HEK293 (cell line): ENCODE results near the gene SFT2D3.

Source experiments
- CTCF ChIP-seq: fragments of 450-650 bp; formaldehyde crosslinking; IDR thresholded peaks from 2 replicates; pipeline ENCODE4 v1.5.1; 2016; ENCODE audit warnings: missing biosample characterization, missing genetic modification characterization
- GLI2 ChIP-seq: fragments of 450-650 bp; formaldehyde crosslinking; IDR thresholded peaks from 2 replicates; pipeline ENCODE4; 2017; ENCODE audit warnings: missing biosample characterization, missing genetic modification characterization, low read depth, borderline replicate concordance
- KLF16 ChIP-seq: fragments of 450-650 bp; formaldehyde crosslinking; IDR thresholded peaks from 2 replicates; pipeline ENCODE4 v1.5.1; 2017; ENCODE audit warnings: missing biosample characterization, missing genetic modification characterization
- REST ChIP-seq: fragments of 450-650 bp; formaldehyde crosslinking; IDR thresholded peaks from 2 replicates; pipeline ENCODE4 v1.5.1; 2016; ENCODE audit warnings: missing biosample characterization, missing genetic modification characterization
- ZIC2 ChIP-seq: fragments of 450-650 bp; formaldehyde crosslinking; IDR thresholded peaks from 2 replicates; pipeline ENCODE4 v1.5.1; 2016; ENCODE audit warnings: missing biosample characterization, missing genetic modification characterization
- ZNF202 ChIP-seq: fragments of 450-650 bp; formaldehyde crosslinking; IDR thresholded peaks from 2 replicates; pipeline ENCODE4 v1.5.1; 2016; ENCODE audit warnings: missing biosample characterization, missing genetic modification characterization, borderline replicate concordance
- ZNF341 ChIP-seq: fragments of 450-650 bp; formaldehyde crosslinking; IDR thresholded peaks from 2 replicates; pipeline ENCODE4; 2016; ENCODE audit warnings: low read depth, missing biosample characterization, missing genetic modification characterization
- ZNF580 ChIP-seq: fragments of 450-650 bp; formaldehyde crosslinking; IDR thresholded peaks from 2 replicates; pipeline ENCODE4 v1.5.1; 2016; ENCODE audit warnings: missing biosample characterization, missing genetic modification characterization
- ZNF596 ChIP-seq: fragments of 450-650 bp; IDR thresholded peaks from 2 replicates; pipeline ENCODE4 v1.5.0; 2018; ENCODE audit warnings: missing biosample characterization, mild to moderate bottlenecking, missing genetic modification characterization, moderate library complexity
- ZNF792 ChIP-seq: fragments of 450-650 bp; formaldehyde crosslinking; IDR thresholded peaks from 2 replicates; pipeline ENCODE4 v1.5.1; 2016; ENCODE audit warnings: missing biosample characterization, missing genetic modification characterization

- TF ChIP-seq ZIC2 (tag by site-specific recombination) (no peak), ZNF202 (tag by site-specific recombination) (no peak), REST (no peak), CTCF (tag by site-specific recombination) (no peak), GLI2 (tag by site-specific recombination) (no peak), ZNF341 (tag by site-specific recombination) (no peak), KLF16 (tag by site-specific recombination) (no peak), ZNF596 (tag by site-specific recombination) (no peak), ZNF580 (tag by site-specific recombination) (no peak), ZNF792 (tag by site-specific recombination) (no peak)
Measured at GRCh38 chr2:127654084-127654837, 47.0 kb upstream of the SFT2D3 start.
